Fibroblast of peridontal ligament (primary cell): ENCODE measurements around the gene CYB5A.

Source experiments
- DNase-seq: peaks from one replicate; pipeline ENCODE4 v3.0.0-alpha.2; 2010; ENCODE audit errors: extremely low read depth

CYB5A gene

DNA sequence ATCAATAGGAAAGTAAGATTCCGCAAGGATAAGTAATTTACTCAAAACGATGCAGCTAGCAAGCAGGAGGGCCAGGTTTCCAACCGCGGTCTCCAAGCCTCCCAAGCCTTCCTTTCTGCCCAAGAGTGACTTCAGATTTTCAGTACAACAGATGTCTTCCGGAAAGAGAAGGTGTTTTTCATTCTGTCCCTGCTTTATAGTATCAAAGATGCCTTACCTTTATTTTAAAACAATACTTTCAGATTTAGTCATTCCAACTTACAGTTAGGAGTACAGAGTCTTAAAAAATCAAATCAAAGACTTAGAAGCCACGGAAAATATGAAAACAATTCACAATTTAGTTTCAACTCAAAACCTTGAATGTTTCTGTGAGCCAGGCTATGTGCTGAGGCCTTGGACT, 43.6 kb downstream of the CYB5A start:
- DNase-seq, result no peak

DNA sequence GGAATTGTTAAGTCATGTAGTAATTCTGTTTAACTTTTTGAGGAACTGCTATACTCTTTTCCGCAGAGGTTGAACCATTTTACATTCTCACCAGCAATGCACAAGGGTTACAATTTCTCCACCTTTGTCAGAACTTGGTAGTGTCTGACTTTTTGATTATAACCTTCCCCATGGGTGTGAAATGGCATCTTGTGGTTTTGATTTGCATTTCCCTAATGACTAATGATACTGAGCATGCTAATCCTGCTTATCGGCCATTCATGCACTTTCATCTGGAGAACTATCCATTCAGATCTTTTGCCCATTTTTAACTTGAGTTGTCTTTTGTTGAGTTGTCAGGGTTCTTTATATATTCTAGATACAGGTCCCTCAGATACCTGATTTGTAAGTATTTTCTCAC, 47.2 kb downstream of the CYB5A start:
- no peak for DNase-seq

DNA sequence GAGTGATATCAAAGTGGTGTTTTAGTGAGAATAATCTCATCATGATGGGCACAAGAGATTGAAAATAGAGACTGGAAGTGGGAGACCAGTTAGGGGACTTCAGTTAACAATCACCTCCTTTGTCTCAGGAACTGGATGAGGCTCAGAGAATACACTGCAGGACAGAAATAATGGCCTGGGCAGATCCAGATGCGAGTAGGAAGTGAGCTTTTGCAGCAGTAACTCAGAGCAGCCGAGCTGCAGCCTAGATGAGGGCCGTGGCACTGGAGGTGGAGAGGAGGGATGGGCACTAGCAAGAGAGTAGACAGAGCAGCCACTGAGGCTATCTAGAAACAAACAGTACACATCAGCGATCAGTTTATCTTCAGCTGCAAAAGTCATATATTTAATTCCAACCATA, 48.6 kb downstream of the CYB5A start:
- no peak for DNase-seq

DNA sequence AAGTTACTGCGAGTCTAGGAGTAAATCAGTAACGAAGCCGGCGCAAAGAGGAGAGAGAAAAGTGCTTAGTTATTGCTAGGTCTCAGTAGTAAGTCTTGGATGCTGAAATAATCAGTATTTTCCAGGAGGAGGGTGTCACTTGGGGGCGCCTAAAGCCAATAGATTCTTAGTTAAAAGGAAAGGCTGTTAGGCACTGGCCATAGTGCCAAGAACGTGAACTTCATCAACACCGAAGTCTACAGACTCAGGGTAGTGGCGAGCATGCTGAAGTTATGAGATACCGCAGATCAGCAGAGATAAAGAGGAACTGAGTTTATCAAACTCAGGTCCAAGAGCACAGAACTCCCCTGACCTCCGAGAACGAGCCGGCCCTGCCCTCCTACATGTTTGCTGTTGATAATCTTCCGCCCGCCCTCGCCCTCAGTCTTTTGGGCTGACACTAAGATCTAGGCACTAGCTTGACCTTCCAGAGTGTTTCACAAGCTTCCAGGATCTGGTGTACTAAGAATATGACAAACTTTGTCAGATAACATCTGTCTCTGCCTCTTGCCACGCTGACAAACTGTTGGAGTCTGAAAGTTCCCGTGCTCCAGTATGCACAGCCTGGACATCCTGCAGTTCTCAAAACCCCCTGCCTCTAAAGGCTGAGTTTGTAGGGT, 49.2 kb downstream of the CYB5A start:
- DNase-seq, result no peak

DNA sequence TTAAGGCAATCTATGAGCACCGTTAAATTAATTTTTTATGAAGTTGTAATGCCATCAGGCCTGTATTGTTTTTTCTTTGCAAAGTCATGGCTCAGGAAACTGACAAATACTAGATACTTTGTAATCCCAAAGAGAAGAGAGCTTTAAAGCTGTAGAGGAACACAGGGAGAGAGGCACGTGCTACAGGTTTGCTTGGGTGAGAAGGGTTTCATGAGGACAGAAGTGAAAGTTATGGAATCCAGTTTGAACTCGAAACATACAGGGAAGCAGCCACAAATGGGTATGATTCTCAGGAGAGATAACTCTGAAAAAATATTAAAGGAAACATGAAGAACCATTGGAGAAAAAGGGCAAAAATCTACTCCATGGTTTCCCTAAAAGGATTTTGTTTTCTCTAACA, 49.8 kb downstream of the CYB5A start:
- no peak for DNase-seq

DNA sequence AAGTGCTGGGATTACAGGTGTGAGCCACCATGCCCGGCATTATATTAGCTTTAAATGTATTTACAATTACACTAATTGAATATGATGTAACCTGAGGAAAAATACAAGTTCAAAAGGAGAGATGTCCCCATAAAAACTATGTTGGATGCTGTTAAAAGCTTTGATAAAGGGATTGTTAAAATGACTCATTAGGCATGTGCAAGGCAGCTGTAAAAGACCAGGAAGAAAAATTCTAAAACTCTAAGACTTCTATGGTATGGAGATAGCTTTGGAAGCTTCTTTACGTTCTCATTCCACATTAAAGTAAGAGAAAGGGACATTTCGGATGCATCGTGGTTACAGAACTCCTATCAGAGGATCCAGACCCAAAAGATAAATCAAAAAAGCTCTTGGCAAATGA, 50.3 kb downstream of the CYB5A start:
- DNase-seq, result no peak

DNA sequence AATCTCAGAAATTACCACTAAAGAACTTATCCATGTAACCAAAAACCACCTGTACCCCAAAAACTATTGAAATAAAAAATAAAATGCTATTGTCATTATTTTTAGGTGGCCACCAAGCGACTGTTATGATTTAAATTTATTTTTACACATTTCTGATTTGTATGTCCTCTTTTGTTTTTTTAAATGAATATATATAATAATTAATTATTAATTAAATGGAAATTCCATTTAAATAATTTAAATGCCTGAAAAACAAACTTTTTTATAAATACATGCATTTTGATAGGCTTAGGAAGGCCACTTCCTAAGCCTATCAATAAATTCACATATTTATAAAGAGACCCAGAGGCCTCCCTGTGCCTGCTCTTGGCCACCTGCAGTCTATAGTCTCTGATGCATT, 52.2 kb downstream of the CYB5A start:
- no peak for DNase-seq

DNA sequence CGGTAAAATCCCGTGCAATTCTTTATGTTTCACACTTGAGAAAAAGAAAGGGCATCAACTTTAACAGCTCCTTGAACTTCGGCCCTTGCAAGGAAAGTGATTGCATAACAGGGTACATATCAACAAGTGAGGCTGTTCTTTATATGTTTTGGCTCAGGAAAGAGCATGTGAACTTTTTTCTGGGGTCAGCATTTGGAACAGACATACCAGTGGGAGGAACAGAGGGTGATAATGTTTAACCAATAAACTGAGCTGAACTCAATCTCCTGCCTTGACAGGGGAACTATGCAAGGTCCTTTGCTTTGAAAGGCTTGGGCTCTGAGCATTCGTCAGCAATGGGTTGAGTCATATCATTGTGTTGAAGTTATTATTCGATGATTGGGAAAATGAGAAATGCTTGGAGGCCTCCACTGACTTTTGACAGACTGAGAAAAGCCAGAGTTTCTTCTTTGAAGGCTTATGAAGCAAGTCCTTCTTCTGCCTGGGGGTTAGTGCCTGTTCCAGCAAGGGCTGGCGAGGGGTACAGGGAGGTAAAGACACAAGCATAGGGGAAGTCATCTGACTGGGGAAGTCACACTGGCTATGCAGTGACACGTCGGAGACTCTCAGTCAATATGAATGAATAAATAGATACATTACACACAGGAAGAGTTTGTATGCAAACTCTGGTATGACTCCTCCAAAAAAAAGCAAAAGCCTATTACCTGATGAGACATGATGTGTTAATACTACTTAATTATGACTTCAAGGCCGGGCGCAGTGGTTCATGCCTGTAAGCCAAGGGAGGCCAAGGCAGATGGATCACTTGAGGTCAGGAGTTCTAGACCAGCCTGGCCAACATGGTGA, 57.2 kb downstream of the CYB5A start:
- DNase-seq, result peak; percentile 30

DNA sequence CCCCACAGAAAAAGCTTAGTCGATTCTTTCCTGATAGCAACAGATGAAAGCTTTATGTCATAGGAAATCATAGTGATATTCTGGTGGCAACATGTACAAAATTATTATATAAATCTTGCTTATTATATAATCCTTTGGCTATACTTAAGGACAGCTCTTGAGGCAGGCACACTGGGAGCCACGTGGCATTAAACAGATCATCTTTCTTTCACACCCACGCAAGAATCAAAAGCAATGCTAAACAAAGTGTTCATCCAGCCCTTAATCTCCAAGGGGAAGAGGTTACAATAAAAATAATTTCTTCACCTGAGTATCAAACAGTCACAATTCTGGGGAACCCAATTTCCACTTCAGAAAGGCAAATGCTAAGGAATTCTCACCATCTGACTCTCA, 57.8 kb downstream of the CYB5A start:
- DNase-seq, result no peak

DNA sequence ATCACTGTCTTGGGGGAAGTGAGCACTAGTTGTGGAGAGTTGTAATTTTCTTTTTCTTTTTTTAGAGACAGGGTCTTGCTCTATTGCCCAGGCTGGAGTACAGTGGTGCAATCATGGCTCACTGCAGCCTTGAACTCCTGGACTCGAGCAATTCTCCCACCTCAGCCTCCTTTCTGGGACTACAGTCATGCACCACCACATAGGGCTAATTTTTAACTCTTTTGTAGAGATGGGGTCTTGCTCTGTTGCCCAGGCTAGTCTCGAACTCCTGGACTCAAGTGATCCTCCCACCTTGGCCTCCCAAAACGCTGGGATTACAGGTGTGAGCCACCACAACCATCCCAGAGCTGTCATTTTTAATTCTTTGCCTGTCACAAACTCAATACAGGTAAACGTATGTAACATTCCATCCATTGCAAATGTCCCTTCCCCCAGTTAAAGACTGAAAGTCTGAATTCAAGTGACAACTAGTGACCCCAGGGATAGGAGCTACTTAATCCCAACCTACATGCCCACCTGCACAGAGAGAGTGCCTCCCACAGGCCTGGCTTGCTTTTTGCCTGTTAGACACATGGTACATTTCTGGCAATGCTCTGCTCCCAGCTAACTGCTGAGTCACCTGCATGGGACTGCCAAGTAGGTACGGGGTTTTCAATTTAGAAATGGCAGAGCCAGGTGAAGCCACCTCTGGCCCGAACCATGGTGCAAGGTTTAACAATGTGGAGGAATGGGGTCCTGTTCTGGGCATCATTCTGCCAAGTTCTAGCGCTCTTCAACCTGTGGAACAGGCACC, 60.6 kb downstream of the CYB5A start:
- no peak for DNase-seq

DNA sequence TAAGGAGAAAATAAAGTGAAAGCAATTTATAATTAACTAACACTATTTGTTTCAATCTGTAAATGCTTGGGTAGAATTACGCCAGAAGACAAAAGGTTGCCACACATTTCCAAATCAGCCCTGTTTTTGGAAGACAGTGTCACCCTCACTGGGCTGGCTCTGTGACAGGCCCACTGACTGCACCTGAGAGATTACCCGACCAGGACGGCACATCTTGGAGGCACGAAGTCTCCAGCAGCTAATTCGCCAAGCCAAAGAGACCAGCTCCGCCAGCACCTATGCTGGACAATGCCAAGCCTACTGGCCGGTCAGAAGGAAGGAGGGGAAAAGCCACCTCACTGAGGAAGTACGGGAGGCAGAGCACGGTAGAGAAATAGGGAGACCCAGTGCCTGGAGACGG, 61.9 kb downstream of the CYB5A start:
- no peak for DNase-seq

DNA sequence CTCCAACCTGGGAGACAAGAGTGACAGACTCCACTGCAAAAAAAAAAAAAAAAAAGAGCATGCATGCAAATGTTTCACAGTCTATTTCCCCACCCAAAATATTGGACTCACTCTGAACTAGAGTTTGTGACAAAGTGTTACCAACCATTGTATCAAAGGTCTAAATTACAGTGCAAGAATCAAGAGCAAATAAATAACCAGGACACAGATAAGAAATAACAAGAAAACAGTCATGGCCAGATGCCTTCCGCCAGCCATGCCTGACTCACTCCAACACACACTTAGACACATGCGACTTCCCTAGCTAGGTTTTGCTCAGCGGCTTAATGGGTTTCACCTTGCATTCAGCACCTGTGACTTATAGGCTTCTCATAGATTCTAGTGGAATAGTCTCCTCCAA, 62.8 kb downstream of the CYB5A start:
- no peak for DNase-seq

DNA sequence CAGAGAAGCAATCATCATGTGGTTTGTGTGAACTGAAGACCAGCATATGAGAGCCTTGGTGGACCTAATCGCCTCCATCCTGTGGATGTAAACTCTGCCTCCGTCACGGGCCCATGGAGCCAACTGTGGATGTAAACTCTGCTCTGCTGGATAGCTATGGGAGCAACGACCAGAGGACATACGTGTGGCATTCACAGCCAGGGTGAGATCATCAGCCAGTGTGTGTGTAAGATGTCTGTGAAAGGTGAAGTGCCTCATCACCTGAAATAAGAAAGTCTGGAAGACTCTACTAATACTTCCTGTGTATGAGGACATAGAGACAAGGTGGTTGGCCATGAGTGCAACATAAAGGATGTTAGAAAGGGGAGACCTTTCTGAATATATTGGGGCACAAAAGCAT, 63.5 kb downstream of the CYB5A start:
- DNase-seq, result no peak

DNA sequence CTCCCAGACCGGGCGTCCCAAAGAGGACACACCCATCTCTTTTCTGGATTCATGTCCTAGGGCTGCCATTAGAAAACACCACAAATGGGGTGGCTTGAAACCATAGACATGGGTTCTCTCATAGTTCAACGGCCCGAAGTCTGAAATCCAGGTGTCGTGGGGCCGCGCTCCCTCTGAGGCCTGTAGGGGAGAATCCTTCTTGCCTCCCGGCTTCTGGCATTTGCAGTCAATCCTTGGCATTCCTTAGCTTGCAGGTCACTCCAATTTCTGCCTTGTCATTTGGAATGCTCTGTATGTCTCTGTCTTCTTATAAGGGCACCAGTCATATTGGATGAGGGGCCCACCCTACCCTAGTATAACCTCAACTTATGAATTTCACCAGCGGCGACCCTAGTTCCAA, 65.1 kb downstream of the CYB5A start:
- DNase-seq, result no peak

DNA sequence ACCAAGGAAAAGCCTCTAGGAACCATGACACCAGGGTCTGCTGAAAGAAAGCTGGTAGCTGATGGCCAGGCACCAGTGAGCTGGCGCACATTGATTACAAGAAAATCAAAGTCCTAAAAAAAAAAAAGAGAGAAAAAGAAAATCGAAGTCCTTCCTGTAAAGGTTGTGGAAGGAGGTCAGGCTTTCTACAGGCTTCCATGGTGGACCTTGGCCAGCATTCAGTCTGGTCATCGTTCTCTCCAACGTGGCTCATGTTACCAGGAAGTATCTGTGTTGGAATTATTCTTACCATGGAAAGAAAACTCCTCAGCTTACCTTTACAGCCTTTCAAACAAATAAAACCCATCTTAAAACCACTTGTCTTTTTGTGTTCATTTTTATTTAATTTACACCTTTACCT, 65.6 kb downstream of the CYB5A start:
- DNase-seq, result no peak

DNA sequence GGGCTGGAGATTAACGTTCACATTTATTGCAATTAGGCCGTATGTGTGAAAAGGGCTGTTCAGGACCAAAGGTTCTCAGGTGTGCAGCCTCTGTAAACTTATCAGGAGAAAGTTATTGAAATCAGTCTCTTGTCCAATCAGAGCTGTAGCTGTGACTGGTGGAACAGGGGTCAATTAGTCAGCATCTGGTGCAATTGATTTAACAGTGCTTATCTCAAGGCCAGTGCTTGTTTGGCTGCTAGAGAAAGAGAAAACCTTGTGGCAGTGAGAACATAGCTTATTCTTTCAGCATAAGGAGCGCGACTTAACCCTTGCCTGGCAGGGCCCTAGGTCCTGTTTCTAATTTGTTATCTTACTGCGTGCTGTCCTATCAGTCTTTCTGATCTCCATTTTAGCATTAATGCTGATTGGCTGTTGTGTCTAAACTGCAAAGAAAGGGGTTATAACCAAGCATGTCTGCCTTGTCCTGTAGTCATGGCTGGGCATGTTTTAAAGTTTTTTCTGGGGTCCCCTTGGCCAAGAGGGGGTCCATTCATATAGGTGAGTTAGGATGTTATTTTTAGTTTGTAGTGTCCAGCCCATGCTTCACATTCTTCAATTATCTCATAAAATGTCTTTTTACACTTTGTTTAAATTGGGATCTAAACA, 66.4 kb downstream of the CYB5A start:
- no peak for DNase-seq

DNA sequence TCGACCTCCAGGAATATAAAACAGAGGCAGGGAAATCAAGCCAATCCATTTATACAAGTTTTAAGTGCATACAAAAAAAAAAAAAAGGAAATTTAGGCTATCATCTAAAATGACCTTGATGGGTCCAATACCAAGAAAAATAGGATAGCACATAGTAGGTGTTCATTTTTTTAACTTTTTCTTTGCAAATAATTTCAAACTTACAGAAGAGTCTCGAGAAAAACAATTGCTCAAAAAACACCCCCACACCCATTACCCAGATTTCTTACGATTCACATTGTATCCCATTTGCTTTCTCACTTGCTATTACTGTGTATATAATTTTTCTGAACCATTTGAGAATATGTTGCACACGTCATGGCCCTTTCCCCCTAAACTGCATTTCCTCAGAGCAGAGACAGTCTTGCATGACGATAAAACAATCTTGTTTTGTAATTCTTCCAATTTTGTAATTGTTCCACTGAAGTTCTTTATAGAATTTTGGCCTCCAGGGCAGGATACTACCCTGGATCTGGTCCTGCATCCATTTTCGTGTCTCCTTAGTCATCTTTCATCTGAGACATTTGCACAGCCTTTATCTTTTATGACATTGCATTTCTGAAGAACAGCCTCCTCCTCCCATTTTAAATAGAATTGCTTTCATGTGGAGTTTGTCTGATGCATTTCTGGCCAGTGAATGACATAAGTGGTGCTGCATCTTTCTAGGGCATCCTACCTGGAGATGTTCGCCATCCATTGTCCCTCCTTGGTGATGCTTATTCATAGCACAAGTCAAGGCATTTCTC, 68.9 kb downstream of the CYB5A start:
- no peak for DNase-seq

DNA sequence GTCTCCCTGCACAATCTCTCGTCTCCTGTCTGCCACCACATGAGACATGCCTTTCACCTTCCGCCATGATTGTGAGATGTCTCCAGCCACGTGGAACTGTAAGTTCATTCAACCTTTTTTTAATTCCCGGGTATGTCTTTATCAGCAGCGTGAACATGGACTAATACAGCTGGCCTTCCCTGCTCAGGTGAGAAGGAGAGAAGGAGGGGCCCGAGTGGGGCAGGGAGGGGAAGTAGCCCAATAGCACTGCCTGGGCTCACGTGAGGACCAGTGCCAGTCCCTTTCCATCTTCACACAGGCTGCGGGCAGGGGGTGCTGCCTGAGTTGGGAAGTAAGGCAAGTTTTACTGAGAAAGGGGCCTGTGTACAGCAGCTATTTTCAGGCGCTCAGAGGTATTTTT, 70.7 kb downstream of the CYB5A start:
- no peak for DNase-seq

DNA sequence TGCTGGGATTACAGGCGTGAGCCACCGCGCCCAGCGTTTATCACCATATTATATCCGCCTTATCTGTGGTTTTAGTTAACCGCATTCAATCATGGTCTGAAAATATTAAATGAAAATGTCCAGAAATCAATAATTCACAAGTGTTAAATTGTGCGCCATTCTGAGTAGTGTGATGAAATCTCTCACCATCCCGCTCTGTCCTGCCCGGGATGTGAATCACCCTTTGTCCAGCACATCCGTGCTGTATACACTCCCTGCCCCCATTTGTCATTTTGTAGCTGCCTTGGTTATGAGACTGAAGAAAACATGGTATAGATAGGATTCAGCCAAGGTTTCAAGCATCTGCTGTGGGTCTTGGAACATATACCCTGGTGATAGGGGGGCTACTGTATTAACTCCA, 72.7 kb downstream of the CYB5A start:
- no peak for DNase-seq

DNA sequence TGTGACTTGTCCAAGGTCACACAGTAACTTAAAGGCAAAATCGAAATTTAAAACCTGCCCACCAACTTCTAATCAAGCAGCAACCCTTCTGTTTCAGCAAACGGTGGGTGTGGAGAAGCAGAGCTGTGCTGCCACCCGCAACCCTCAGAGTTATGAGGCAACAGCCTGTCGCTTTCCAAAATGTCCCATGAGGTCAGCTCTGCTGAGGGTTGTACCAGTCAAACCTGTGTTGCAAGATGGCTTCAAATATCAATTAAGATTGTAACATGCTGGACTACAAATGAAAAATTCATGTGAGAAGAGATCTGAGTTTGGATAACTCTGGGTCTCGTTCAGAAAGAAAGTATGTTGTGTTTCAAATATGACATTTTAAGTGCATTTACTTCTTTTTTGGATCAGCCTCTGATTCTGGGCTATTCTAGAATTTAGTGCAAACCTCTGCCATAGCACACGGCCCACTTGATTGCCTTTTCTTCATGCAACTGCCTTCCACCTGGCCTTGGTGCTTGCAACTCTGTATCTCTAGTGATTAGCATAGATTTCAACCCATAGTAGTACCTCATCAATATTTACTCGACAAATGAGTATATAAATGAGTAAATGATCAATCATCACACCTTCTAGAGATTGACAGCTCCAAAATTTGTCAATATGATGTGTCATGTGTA, 74.2 kb downstream of the CYB5A start:
- DNase-seq, result no peak

DNA sequence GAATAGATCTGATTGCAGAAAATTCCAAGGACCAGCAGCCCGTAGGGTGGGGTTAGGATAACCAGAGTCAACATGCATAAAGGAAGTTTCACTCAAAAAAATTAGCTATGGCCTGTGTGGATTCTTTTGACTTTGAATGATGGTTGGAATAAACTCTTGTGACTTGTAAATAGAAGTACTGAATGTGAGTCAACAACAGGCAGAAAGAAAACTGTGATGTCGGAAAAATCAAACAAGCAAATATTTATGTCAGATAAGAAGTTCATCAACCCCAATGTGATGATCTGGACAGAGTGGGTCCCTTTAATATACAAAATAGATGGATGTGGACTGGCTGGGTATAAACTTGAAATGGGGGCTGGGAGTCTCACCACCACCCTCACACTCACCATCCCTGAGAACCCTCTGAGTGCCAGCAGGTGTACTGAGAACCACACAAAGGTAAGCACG, 75.1 kb downstream of the CYB5A start:
- no peak for DNase-seq
